Measurements from ENCODE around the gene RRAS2. TPM values are rescaled to one million over a fixed set of nuclear protein-coding genes. Genes with fewer than 3 reads are reported as not detected.

The RRAS2 gene
- total and polyA plus RNA-seq, 3 donors from 2014 or later = 37.3 to 62.6 (median 57.4) TPM

- intact Hi-C loops (cut with DNase I; ENCODE audit: low total_unique reads) = no loop called here
- Histone ChIP-seq H3K4me3 (no peak overlapping the region), H3K4me1 (no peaks in the 10 kb centered on the region), H3K27me3 (no peaks in the 10 kb centered on the region), H3K27ac (no peak overlapping the region), H3K9me3 (no peaks in the 10 kb centered on the region), H3K36me3 (ENCODE audit: low read depth, missing control alignments) (no peaks in the 10 kb centered on the region)
- TF ChIP-seq POLR2A (IDR thresholded peaks at IDR 0.05) = no peak
- TF ChIP-seq, protein P1, sequence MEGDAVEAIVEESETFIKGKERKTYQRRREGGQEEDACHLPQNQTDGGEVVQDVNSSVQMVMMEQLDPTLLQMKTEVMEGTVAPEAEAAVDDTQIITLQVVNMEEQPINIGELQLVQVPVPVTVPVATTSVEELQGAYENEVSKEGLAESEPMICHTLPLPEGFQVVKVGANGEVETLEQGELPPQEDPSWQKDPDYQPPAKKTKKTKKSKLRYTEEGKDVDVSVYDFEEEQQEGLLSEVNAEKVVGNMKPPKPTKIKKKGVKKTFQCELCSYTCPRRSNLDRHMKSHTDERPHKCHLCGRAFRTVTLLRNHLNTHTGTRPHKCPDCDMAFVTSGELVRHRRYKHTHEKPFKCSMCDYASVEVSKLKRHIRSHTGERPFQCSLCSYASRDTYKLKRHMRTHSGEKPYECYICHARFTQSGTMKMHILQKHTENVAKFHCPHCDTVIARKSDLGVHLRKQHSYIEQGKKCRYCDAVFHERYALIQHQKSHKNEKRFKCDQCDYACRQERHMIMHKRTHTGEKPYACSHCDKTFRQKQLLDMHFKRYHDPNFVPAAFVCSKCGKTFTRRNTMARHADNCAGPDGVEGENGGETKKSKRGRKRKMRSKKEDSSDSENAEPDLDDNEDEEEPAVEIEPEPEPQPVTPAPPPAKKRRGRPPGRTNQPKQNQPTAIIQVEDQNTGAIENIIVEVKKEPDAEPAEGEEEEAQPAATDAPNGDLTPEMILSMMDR (IDR thresholded peaks at IDR 0.05) = no peak
- DNase-seq = no peak
- WGBS, 2 donors = 89 to 96% methylated on average over 1 of the region's 1 CpG
These were observed 50.0 kb downstream of the RRAS2 start for GRCh38 chr11:14308897-14309387.

DNA sequence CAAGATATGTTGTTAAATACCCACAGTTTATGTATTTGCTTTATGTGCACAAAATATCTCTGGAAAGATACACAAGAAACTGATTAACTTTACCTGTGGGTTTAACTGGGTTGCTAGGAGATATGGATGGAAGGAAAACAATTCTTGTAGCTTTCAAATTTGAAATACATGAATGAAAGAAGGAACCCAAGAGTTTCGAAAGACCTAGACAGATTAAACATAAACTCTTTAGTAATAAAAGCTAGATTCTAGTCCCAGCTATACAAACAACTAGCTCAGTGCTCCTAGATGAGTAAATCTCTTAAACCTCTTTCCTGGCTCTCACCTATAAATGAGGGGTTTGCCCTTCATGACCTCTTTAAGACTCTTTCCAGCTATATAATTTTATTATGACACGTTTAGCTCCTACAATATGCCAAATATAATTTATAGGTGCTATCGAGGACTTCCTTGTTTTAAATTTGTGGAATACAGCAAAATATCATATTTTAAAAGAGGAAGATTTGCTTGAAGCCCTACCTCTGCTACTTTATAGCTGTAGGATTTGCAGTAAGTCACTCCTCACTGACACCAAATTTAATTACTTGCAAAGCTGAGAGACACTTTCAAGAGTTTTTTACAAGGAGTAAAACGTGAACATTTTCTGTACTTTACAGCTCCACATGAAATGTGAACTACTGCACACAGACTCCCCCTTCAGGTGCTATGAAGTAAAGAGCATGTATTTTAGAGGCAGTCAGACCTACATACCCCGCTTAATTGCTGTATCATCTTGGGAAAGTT, 50.7 kb downstream of the RRAS2 start:
- H3K36me3 ChIP-seq (ENCODE audit: low read depth, missing control alignments) = no peaks in the 10 kb centered on the region
- TF ChIP-seq, protein P1 (IDR thresholded peaks at IDR 0.05) = no peak
- no peak for TF ChIP-seq POLR2A (IDR thresholded peaks at IDR 0.05)
- no peaks in the 10 kb centered on the region for H3K27me3 ChIP-seq
- WGBS, 2 donors = 56 to 59% methylated on average over 5 of the region's 5 CpGs
- intact Hi-C loops (cut with DNase I; ENCODE audit: low total_unique reads) = no loop called here
- H3K9me3 ChIP-seq = no peaks in the 10 kb centered on the region
- H3K27ac ChIP-seq = no peak overlapping the region
- no peaks in the 10 kb centered on the region for H3K4me1 ChIP-seq
- H3K4me3 ChIP-seq = no peak overlapping the region
- DNase-seq = no peak

- no peak for TF ChIP-seq POLR2A (IDR thresholded peaks at IDR 0.05)
- TF ChIP-seq, protein P1 (IDR thresholded peaks at IDR 0.05) = no peak
- intact Hi-C loops (cut with DNase I; ENCODE audit: low total_unique reads) = no loop called here
- 97 to 100% methylated on average over 1 of the region's 1 CpG for WGBS, 2 donors
- Histone ChIP-seq H3K27ac (no peak overlapping the region), H3K36me3 (ENCODE audit: low read depth, missing control alignments) (no peaks in the 10 kb centered on the region), H3K9me3 (no peaks in the 10 kb centered on the region), H3K4me1 (no peaks in the 10 kb centered on the region), H3K27me3 (no peaks in the 10 kb centered on the region), H3K4me3 (no peak overlapping the region)
- no peak for DNase-seq
These were observed 52.5 kb downstream of the RRAS2 start for GRCh38 chr11:14306481-14306880.

- TF ChIP-seq POLR2A (IDR thresholded peaks at IDR 0.05) = no peak
- TF ChIP-seq, protein P1 (IDR thresholded peaks at IDR 0.05) = no peak
- intact Hi-C loops (cut with DNase I; ENCODE audit: low total_unique reads) = no loop called here
- no peaks in the 10 kb centered on the region for H3K4me1 ChIP-seq
These were observed 53.3 kb downstream of the RRAS2 start for GRCh38 chr11:14305649-14306048.

DNA sequence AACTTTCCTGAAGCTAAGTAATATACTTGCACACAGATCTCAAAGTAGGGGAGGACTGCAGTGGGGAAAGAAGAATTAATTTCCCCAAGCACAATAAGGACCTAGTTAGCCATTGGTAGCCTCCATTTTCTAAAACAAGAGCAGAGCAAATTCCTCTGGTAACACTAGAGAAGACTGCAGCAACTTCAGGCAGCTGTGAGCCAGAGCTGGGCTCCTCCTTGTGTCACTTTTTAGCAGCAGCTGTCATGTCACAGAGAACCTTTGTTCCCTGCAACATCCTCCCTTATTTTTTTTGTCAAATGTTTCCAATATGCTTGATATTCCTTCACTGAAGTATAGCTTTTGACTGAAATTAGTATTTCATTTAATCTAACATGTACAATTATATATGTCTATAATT, 54.4 kb downstream of the RRAS2 start:
- Histone ChIP-seq H3K27me3 (no peaks in the 10 kb centered on the region), H3K4me3 (no peak overlapping the region), H3K27ac (no peak overlapping the region), H3K9me3 (no peaks in the 10 kb centered on the region), H3K4me1 (no peaks in the 10 kb centered on the region), H3K36me3 (ENCODE audit: low read depth, missing control alignments) (no peaks in the 10 kb centered on the region)
- TF ChIP-seq POLR2A (IDR thresholded peaks at IDR 0.05) = no peak
- TF ChIP-seq, protein P1 (IDR thresholded peaks at IDR 0.05) = no peak
- intact Hi-C loops (cut with DNase I; ENCODE audit: low total_unique reads) = no loop called here
- DNase-seq = peak; percentile 59

More at GRCh38 chr11:14305649-14306048, 53.3 kb downstream of the RRAS2 start:
- Histone ChIP-seq H3K9me3 (no peaks in the 10 kb centered on the region), H3K36me3 (ENCODE audit: low read depth, missing control alignments) (no peaks in the 10 kb centered on the region), H3K27me3 (no peaks in the 10 kb centered on the region), H3K27ac (no peak overlapping the region), H3K4me3 (no peak overlapping the region)
- DNase-seq = no peak
- WGBS, 2 donors = 96 to 99% methylated on average over 7 of the region's 7 CpGs
